ENCODE data around the gene PGAM2.

Gene PGAM2

GRCh38 chr7:44102846-44103565 is 37.6 kb upstream of the PGAM2 start:
- DNase-seq (ENCODE audit: low read depth, low spot score), result no peak
- TF ChIP-seq CTCF (IDR thresholded peaks at IDR 0.05; ENCODE audit: low read depth, low read length), result no peak
- in situ Hi-C loops (cut with HindIII; ENCODE audit: low sequenced_read_pairs), result no loop called here
- no peak overlapping the region for H3K4me3 ChIP-seq (ENCODE audit: low read depth, low read length)

- in situ Hi-C loops (cut with HindIII; ENCODE audit: low sequenced_read_pairs), result no loop called here
- peak; percentile 67 for DNase-seq (ENCODE audit: low read depth, low spot score)
- no peak overlapping the region for H3K4me3 ChIP-seq (ENCODE audit: low read depth, low read length)
- TF ChIP-seq CTCF (IDR thresholded peaks at IDR 0.05; ENCODE audit: low read depth, low read length), result no peak
Measured at GRCh38 chr7:44101966-44102845, 36.8 kb upstream of the PGAM2 start.

- no peak overlapping the region for H3K4me3 ChIP-seq (ENCODE audit: low read depth, low read length)
- no peak for DNase-seq (ENCODE audit: low read depth, low spot score)
- no peak for TF ChIP-seq CTCF (IDR thresholded peaks at IDR 0.05; ENCODE audit: low read depth, low read length)
- in situ Hi-C loops (cut with HindIII; ENCODE audit: low sequenced_read_pairs), result no loop called here
Measured at GRCh38 chr7:44101303-44101965, 36.1 kb upstream of the PGAM2 start.

GRCh38 chr7:44100458-44101302 is 35.3 kb upstream of the PGAM2 start:
- TF ChIP-seq CTCF (IDR thresholded peaks at IDR 0.05; ENCODE audit: low read depth, low read length), result no peak
- H3K4me3 ChIP-seq (ENCODE audit: low read depth, low read length), result no peak overlapping the region
- in situ Hi-C loops (cut with HindIII; ENCODE audit: low sequenced_read_pairs), result no loop called here

GRCh38 chr7:44099669-44100068 is 34.3 kb upstream of the PGAM2 start:
- in situ Hi-C loops (cut with HindIII; ENCODE audit: low sequenced_read_pairs), result no loop called here
- DNase-seq (ENCODE audit: low read depth, low spot score), result peak; percentile 64
- no peak for TF ChIP-seq CTCF (IDR thresholded peaks at IDR 0.05; ENCODE audit: low read depth, low read length)
- H3K4me3 ChIP-seq (ENCODE audit: low read depth, low read length), result no peak overlapping the region

More at GRCh38 chr7:44100458-44101302, 35.3 kb upstream of the PGAM2 start:
- peak; percentile 89 for DNase-seq (ENCODE audit: low read depth, low spot score)
